MM.1S (cell line): ENCODE results near the gene ALDH1L2.

Experiments
- DNase-seq: peaks from one replicate; pipeline ENCODE4 v3.0.0-alpha.2; 2015
- H2AFZ ChIP-seq: fragments of 300-600 bp; sonication (generic); 2 replicates; pipeline ENCODE4 v1.6.0; 2016; ENCODE audit warnings: antibody characterized with exemption, low read length
- H3F3A ChIP-seq: fragments of 300-600 bp; sonication (generic); 2 replicates; pipeline ENCODE4 v1.6.1; 2016; ENCODE audit warnings: mild to moderate bottlenecking, antibody characterized with exemption, low read length, moderate library complexity, mixed read lengths; ENCODE audit not compliant: insufficient read depth
- H3K27ac ChIP-seq: fragments of 300-600 bp; sonication (generic); 2 replicates; pipeline ENCODE4 v1.5.1; 2016; ENCODE audit warnings: mild to moderate bottlenecking, low read length
- H3K27me3 ChIP-seq: fragments of 300-600 bp; sonication (generic); replicated peaks from 2 replicates; pipeline ENCODE4 v1.6.0; 2016; ENCODE audit warnings: low read length; ENCODE audit not compliant: insufficient read depth
- H3K36me3 ChIP-seq: fragments of 300-600 bp; sonication (generic); replicated peaks from 2 replicates; pipeline ENCODE4 v1.6.1; 2016; ENCODE audit warnings: mild to moderate bottlenecking, low read length, mixed read lengths; ENCODE audit not compliant: insufficient read depth
- H3K4me1 ChIP-seq: fragments of 300-600 bp; sonication (generic); 2 replicates; pipeline ENCODE4 v1.6.1; 2016; ENCODE audit warnings: low read length, mixed read lengths
- H3K4me2 ChIP-seq: fragments of 300-600 bp; sonication (generic); 2 replicates; pipeline ENCODE4 v1.6.0; 2016; ENCODE audit warnings: low read depth, low read length
- H3K4me3 ChIP-seq: fragments of 300-600 bp; sonication (generic); 2 replicates; pipeline ENCODE4 v1.5.1; 2016; ENCODE audit warnings: low read length, mixed read lengths
- H3K79me2 ChIP-seq: fragments of 300-600 bp; sonication (generic); 2 replicates; pipeline ENCODE4 v1.6.1; 2016; ENCODE audit warnings: mixed run types, low read length, mixed read lengths
- H3K9ac ChIP-seq: fragments of 300-600 bp; sonication (generic); 2 replicates; pipeline ENCODE4 v1.6.1; 2016; ENCODE audit warnings: low read length, mixed read lengths
- H3K9me2 ChIP-seq: fragments of 300-600 bp; sonication (generic); replicated peaks from 2 replicates; pipeline ENCODE4 v1.6.1; 2016; ENCODE audit warnings: mild to moderate bottlenecking, low read length, mixed read lengths; ENCODE audit not compliant: insufficient read depth
- H3K9me3 ChIP-seq: fragments of 300-600 bp; sonication (generic); replicated peaks from 2 replicates; pipeline ENCODE4 v1.6.1; 2016; ENCODE audit warnings: mild to moderate bottlenecking, low read length, mixed read lengths; ENCODE audit not compliant: insufficient read depth
- H4K20me1 ChIP-seq: fragments of 300-600 bp; sonication (generic); 2 replicates; pipeline ENCODE4 v1.6.1; 2016; ENCODE audit warnings: mild to moderate bottlenecking, low read length, moderate library complexity, mixed read lengths; ENCODE audit not compliant: insufficient read depth
- EZH2 ChIP-seq: fragments of 300-600 bp; sonication (generic); optimal IDR thresholded peaks from 2 replicates; pipeline ENCODE3; 2017; ENCODE audit warnings: low read depth, mild to moderate bottlenecking, antibody characterized with exemption, low read length, mixed read lengths
- EZH2phosphoT487 ChIP-seq: fragments of 300-600 bp; sonication (generic); IDR thresholded peaks from 2 replicates; pipeline ENCODE4 v1.6.1; 2018; ENCODE audit warnings: antibody characterized with exemption, low read length
- TF ChIP-seq, protein P1 (sequence below): fragments of 300-600 bp; sonication (generic); IDR thresholded peaks from 2 replicates; pipeline ENCODE4 v1.5.1; 2016; ENCODE audit warnings: antibody characterized with exemption, low read length, mixed read lengths

The ALDH1L2 gene

DNA sequence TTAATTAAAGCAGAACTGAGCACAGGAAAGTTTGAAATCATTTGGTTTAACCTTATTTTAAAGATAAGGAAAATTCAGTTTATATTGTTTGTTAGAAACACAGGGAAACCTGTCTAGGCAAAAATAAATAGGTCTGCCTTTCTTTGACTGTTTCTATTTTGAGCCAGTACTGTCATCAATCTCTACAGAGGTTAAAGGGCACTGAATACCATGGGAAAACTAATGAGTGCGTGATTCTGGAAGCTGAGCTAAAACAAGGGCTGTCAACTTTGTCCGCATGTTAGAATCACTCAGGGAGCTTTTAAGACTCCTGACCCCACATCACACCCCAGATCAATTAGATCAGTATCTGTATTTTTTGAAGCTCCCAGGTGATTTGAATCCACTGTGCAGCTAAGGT is 59.3 kb downstream of the ALDH1L2 start:
- H2AFZ ChIP-seq, result no peak overlapping the region
- no peaks in the 10 kb centered on the region for H3K9me3 ChIP-seq
- H3K9me2 ChIP-seq, result no peaks in the 10 kb centered on the region
- H3K27me3 ChIP-seq, result no peaks in the 10 kb centered on the region
- TF ChIP-seq, protein P1, sequence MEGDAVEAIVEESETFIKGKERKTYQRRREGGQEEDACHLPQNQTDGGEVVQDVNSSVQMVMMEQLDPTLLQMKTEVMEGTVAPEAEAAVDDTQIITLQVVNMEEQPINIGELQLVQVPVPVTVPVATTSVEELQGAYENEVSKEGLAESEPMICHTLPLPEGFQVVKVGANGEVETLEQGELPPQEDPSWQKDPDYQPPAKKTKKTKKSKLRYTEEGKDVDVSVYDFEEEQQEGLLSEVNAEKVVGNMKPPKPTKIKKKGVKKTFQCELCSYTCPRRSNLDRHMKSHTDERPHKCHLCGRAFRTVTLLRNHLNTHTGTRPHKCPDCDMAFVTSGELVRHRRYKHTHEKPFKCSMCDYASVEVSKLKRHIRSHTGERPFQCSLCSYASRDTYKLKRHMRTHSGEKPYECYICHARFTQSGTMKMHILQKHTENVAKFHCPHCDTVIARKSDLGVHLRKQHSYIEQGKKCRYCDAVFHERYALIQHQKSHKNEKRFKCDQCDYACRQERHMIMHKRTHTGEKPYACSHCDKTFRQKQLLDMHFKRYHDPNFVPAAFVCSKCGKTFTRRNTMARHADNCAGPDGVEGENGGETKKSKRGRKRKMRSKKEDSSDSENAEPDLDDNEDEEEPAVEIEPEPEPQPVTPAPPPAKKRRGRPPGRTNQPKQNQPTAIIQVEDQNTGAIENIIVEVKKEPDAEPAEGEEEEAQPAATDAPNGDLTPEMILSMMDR, result no peak
- TF ChIP-seq EZH2 (no peak), EZH2phosphoT487 (no peak)
- no peak for DNase-seq
- no peaks in the 10 kb centered on the region for H3K79me2 ChIP-seq
- peaks cover 11% of the 10 kb centered on the region for H3K4me1 ChIP-seq
- no peaks in the 10 kb centered on the region for H3K36me3 ChIP-seq
- no peaks in the 10 kb centered on the region for H4K20me1 ChIP-seq
- H3F3A ChIP-seq, result no peaks in the 10 kb centered on the region
- H3K27ac ChIP-seq, result no peak overlapping the region
- H3K4me2 ChIP-seq, result no peak overlapping the region
- no peak overlapping the region for H3K4me3 ChIP-seq
- no peak overlapping the region for H3K9ac ChIP-seq

DNA sequence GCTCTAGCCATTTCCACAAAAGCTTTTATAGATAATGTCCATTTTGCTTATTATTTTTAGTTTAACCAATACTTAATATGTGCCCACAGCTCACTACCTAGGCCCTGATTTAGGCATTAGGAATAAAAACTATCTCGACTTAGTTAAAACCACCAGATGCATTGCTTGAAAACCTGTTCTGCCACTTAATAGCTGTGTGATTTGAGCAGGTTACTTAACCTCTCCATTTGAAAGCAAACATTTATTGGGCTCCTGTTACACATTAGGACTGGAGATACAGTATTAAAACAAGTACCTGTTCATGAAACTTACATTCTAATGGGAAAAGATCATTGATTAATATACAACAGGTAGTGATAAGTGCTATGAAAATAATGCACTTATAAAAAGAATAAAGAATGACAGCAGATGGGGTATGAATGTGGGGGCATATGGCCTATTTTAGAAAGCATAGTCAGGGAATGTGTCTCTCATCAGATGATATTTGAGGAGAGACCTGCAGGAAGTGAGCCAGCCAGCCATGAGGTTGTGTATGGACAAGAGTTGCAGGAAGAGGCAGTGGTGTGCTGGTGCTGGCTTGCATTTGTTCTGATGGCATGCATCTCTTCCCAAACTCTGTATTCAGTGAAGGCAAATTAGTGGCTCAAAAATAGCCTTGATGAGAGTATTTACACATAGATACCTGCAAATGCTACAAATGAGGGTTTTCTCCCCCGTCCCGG is 63.9 kb downstream of the ALDH1L2 start:
- Histone ChIP-seq H2AFZ (no peak overlapping the region), H3K9me2 (no peaks in the 10 kb centered on the region), H3K9me3 (no peaks in the 10 kb centered on the region), H3K27ac (no peak overlapping the region), H3F3A (no peaks in the 10 kb centered on the region), H3K79me2 (no peaks in the 10 kb centered on the region), H3K27me3 (no peaks in the 10 kb centered on the region), H3K4me2 (no peak overlapping the region), H3K4me3 (no peak overlapping the region), H3K4me1 (peaks cover 3% of the 10 kb centered on the region; the same call in 1 of the 2 replicates), H3K9ac (no peak overlapping the region), H4K20me1 (no peaks in the 10 kb centered on the region), H3K36me3 (no peaks in the 10 kb centered on the region)
- no peak for DNase-seq
- TF ChIP-seq EZH2 (no peak), EZH2phosphoT487 (no peak)
- TF ChIP-seq, protein P1, result no peak

DNA sequence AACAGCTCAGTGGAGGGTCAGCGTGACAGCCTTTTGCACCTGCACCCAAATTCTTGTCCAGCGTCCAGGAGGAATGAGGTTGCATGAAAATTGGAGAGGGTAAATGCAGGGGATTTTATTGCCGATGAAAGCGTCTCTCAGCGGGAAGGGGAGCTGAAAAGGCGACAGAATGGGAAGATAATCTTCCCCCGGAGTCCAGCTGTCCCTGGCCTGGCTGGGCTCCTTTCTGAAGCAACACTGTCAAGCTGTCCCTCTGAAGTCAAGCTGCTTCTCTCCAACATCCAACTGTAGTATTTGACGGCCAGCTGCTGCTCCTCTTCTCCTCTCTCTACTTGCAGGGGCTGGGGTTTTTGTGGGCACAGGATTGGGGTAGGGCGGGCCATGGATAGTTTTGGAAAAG is 65.5 kb downstream of the ALDH1L2 start:
- Histone ChIP-seq H3F3A (no peaks in the 10 kb centered on the region), H3K4me1 (no peaks in the 10 kb centered on the region), H3K9me3 (no peaks in the 10 kb centered on the region), H3K4me3 (no peak overlapping the region), H3K79me2 (0 out of 2 replicates have a peak, but pooled peaks cover 3% of the 10 kb centered on the region), H2AFZ (no peak overlapping the region), H3K4me2 (no peak overlapping the region), H3K27ac (no peak overlapping the region), H3K27me3 (no peaks in the 10 kb centered on the region), H3K36me3 (no peaks in the 10 kb centered on the region), H3K9ac (no peak overlapping the region), H3K9me2 (no peaks in the 10 kb centered on the region), H4K20me1 (no peaks in the 10 kb centered on the region)
- TF ChIP-seq, protein P1, result no peak
- TF ChIP-seq EZH2phosphoT487, result no peak
- no peak for TF ChIP-seq EZH2
- DNase-seq, result no peak
